ENCODE results near the gene NAP1L5. TPM values are rescaled to one million over a fixed set of nuclear protein-coding genes. Genes with fewer than 3 reads are reported as not detected.

The NAP1L5 gene
- total and polyA plus RNA-seq, 2 of the 13 experiments (the other 11 are each of a cell fraction or from before 2014, with no cell fraction given): 1.3 to 1.6 TPM

- TF ChIP-seq MAFK (conservative IDR thresholded peaks at IDR 0.05 in 1 of 2, IDR thresholded peaks at IDR 0.05 in 1 of 2; ENCODE audit: low read length in 2 of 2): peak; percentile 2 to 52; a peak in 2 of 4 replicates
- TF ChIP-seq FLYWCH1 (CRISPR knock-in tag; IDR thresholded peaks at IDR 0.05): no peak
- TF ChIP-seq ZNF83 (CRISPR knock-in tag; IDR thresholded peaks at IDR 0.05; ENCODE audit: borderline replicate concordance): no peak
- TF ChIP-seq NCOR1 (IDR thresholded peaks at IDR 0.05; ENCODE audit: borderline replicate concordance, low read length): 0 out of 2 replicates have a peak, but pooled peaks have one; percentile 39
- TF ChIP-seq MIXL1 (CRISPR knock-in tag; IDR thresholded peaks at IDR 0.05): no peak
These were observed 37.0 kb downstream of the NAP1L5 start (continued) for GRCh38 chr4:88660446-88661294.

- Histone ChIP-seq H3K27me3 (ENCODE audit: control insufficient read depth in 1 of 2, insufficient read depth in 2 of 2, low read length in 2 of 2) (no peaks in the 10 kb centered on the region), H3K4me3 (replicated peaks in 1 of 3; ENCODE audit: insufficient read depth in 1 of 3, low read depth in 2 of 3, low read length in 3 of 3) (no peak overlapping the region; a peak in 1 of 6 replicates), H2AFZ (ENCODE audit: low read length) (no peak overlapping the region), H3K36me3 (replicated peaks in 1 of 2; ENCODE audit: control insufficient read depth in 1 of 2, insufficient read depth in 2 of 2, low read length in 2 of 2) (0 out of 5 replicates have a peak, but pooled peaks cover 0 to 3% of the 10 kb centered on the region in 2 experiments), H3K4me2 (ENCODE audit: low read depth, low read length) (peak overlapping the region; percentile 49), H3K4me1 (ENCODE audit: insufficient read depth, low read length) (peaks cover 43% of the 10 kb centered on the region), H3K9me3 (ENCODE audit: low read length) (no peaks in the 10 kb centered on the region), H3K79me2 (ENCODE audit: insufficient read depth, low read length) (no peaks in the 10 kb centered on the region), H3K9ac (ENCODE audit: insufficient read depth, low read depth, low read length) (no peak overlapping the region), H3K27ac (ENCODE audit: extremely low read length, insufficient read depth, low read length) (no peak overlapping the region), H4K20me1 (ENCODE audit: insufficient read depth, low read length) (no peaks in the 10 kb centered on the region)
- DNase-seq (ENCODE audit: low spot score) (peak; percentile 25), FAIRE-seq (no peak), ATAC-seq (peak; percentile 72)
- intact Hi-C loops (cut with micrococcal nuclease; ENCODE audit: unreplicated experiment) (loop anchor here (1.0 to 5.0 kb wide), 3 partner anchors 68 to 137 kb away; partner anchors contain the start of genes HERC3 and PYURF), in situ Hi-C loops (cut with HindIII; ENCODE audit: extremely low pct_ligation_motif_present, low pct_unique_long_range_greater_than_20kb) (loop anchor here (5.0 kb wide), 1 partner anchor 133 kb away; no protein-coding TSS in a partner anchor)
- ChIA-PET CTCF (ENCODE audit: low intra/inter-chr PET ratio, low total read pairs) (interaction anchor here (1.3 to 2.0 kb wide), 2 partner anchors 120 to 134 kb away, joined by 4 to 14 read pairs; no protein-coding TSS in a partner anchor), POLR2A (interaction anchor here (1.1 kb wide), 1 partner anchor 67 kb away, joined by 3 read pairs; no protein-coding TSS in a partner anchor)
- no TSS peak for BruUV-seq (replicated peaks)
- TF ChIP-seq FOXP4 (CRISPR knock-in tag; IDR thresholded peaks at IDR 0.05) (no peak), DDIT3 (CRISPR knock-in tag; IDR thresholded peaks at IDR 0.05) (no peak), ZNF18 (CRISPR knock-in tag; IDR thresholded peaks at IDR 0.05; ENCODE audit: insufficient replicate concordance) (no peak), ZNF512 (CRISPR knock-in tag; IDR thresholded peaks at IDR 0.05) (no peak), ZNF281 (CRISPR knock-in tag; IDR thresholded peaks at IDR 0.05; ENCODE audit: borderline replicate concordance) (no peak)
These were observed 37.8 kb downstream of the NAP1L5 start for GRCh38 chr4:88659890-88660208.

Measured in HepG2 (cell line).